HepG2 (cell line): Measurements from ENCODE around the gene RASSF8. TPM values are rescaled to one million over a fixed set of nuclear protein-coding genes. Genes with fewer than 3 reads are reported as not detected.

Source experiments
- ATAC-seq: fragments of 200-7000 bp; cut with Tn5 transposase; 3 replicates; pipeline ENCODE4 v1.9.1; 2020; ENCODE audit warnings: mild to moderate bottlenecking, moderate library complexity
- BruUV-seq: library from RNA; stranded (reverse); fragments of 400-500 nt; replicated peaks from 2 replicates; lab custom pipeline; 2021; lab: Mats Ljungman, UMichigan
- CTCF ChIA-PET: fragments of 300-600 bp; formaldehyde crosslinking; extraction: SDS; loops from one replicate; lab custom pipeline; 2021; ENCODE audit warnings: low total read pairs, inconsistent platforms, low intra/inter-chr PET ratio; lab: Yijun Ruan, JAX
- POLR2A ChIA-PET: fragments of 350-600 bp; sonication (Branson Sonifier 250); formaldehyde crosslinking; loops from one replicate; lab custom pipeline; 2020; ENCODE audit warnings: antibody characterized with exemption, inconsistent platforms; lab: Yijun Ruan, JAX
- DNase-seq: peaks from one replicate; pipeline ENCODE4 v3.0.0-alpha.2; 2015; ENCODE audit warnings: low spot score
- FAIRE-seq: peaks from 3 replicates; lab custom pipeline; 2011; peaks lifted over from hg19 to GRCh38; lab: Jason Lieb, UNC
- H2AFZ ChIP-seq: one replicate; pipeline ENCODE4 v1.6.1; 2011; ENCODE audit warnings: low read length, inconsistent platforms
- H3K27ac ChIP-seq: fragments of 300-600 bp; 3 replicates; pipeline ENCODE4 v1.8.0; 2011; ENCODE audit warnings: mixed run types, mild to moderate bottlenecking, mixed read lengths, low read length, inconsistent platforms; ENCODE audit not compliant: insufficient read depth; ENCODE audit errors: extremely low read length
- H3K27me3 ChIP-seq, 2 experiments: fragments of 200-600 bp in 1 of 2; 2 replicates in 1 of 2; 3 replicates in 1 of 2; pipeline versions ENCODE4 v1.6.0 to v1.8.0; 2011; ENCODE audit warnings: low read length in 2 of 2, mild to moderate bottlenecking in 2 of 2, moderate library complexity in 2 of 2, inconsistent platforms in 1 of 2; ENCODE audit not compliant: insufficient read depth in 2 of 2, control insufficient read depth in 1 of 2
- H3K36me3 ChIP-seq, 2 experiments: fragments of 200-600 bp in 1 of 2; replicated peaks in 1 of 2; 2 replicates in 1 of 2; 3 replicates in 1 of 2; pipeline versions ENCODE4 v1.5.1 to v1.8.0; 2011; ENCODE audit warnings: low read length in 2 of 2, inconsistent platforms in 1 of 2; ENCODE audit not compliant: insufficient read depth in 2 of 2, control insufficient read depth in 1 of 2
- H3K4me1 ChIP-seq: 2 replicates; pipeline ENCODE4 v1.5.1; 2012; ENCODE audit warnings: low read length, inconsistent platforms; ENCODE audit not compliant: insufficient read depth
- H3K4me2 ChIP-seq: 2 replicates; pipeline ENCODE4 v1.6.0; 2011; ENCODE audit warnings: low read depth, low read length, inconsistent platforms
- H3K4me3 ChIP-seq, 3 experiments: fragments of 200-600 bp in 1 of 3; sonication (generic), shearing (Covaris generic) in 1 of 3; replicated peaks in 1 of 3; 2 replicates each; pipeline ENCODE4 v1.5.1; 2011 to 2016; ENCODE audit warnings: low read length in 3 of 3, inconsistent platforms in 2 of 3, low read depth in 2 of 3, mild to moderate bottlenecking in 2 of 3, control low read depth in 1 of 3, mixed read lengths in 1 of 3; ENCODE audit not compliant: insufficient read depth in 1 of 3
- H3K79me2 ChIP-seq: one replicate; pipeline ENCODE4 v1.6.1; 2011; ENCODE audit warnings: low read length, inconsistent platforms; ENCODE audit not compliant: insufficient read depth
- H3K9ac ChIP-seq: 2 replicates; pipeline ENCODE4 v1.6.0; 2011; ENCODE audit warnings: mild to moderate bottlenecking, low read depth, low read length, inconsistent platforms; ENCODE audit not compliant: insufficient read depth
- H3K9me3 ChIP-seq: 2 replicates; pipeline ENCODE4 v1.5.1; 2012; ENCODE audit warnings: mild to moderate bottlenecking, low read length
- H4K20me1 ChIP-seq: 2 replicates; pipeline ENCODE4 v1.6.0; 2011; ENCODE audit warnings: inconsistent platforms, mild to moderate bottlenecking, low read length, moderate library complexity; ENCODE audit not compliant: insufficient read depth
- AHR ChIP-seq: IDR thresholded peaks from 2 replicates; pipeline ENCODE4 v1.6.1; 2018; ENCODE audit warnings: missing genetic modification reagents, missing compliant biosample characterization
- ATF7-NPFF ChIP-seq: sonication (generic); formaldehyde crosslinking; IDR thresholded peaks from 2 replicates; pipeline ENCODE4 v1.8.1; 2023; ENCODE audit warnings: mild to moderate bottlenecking, low read depth, missing genetic modification reagents, moderate library complexity
- BORCS8-MEF2B ChIP-seq: sonication (generic); formaldehyde crosslinking; IDR thresholded peaks from 2 replicates; pipeline ENCODE4 v1.8.0; 2022; ENCODE audit warnings: mild to moderate bottlenecking, missing genetic modification reagents
- PBX3 ChIP-seq: sonication (generic); formaldehyde crosslinking; IDR thresholded peaks from 2 replicates; pipeline ENCODE4 v1.8.1; 2023; ENCODE audit warnings: missing genetic modification reagents, inconsistent platforms, borderline replicate concordance
- SIX1 ChIP-seq: sonication (generic); formaldehyde crosslinking; IDR thresholded peaks from 2 replicates; pipeline ENCODE4 v1.4.0; 2020; ENCODE audit warnings: missing genetic modification reagents, borderline replicate concordance
- SNAPC5 ChIP-seq: sonication (generic); formaldehyde crosslinking; IDR thresholded peaks from 2 replicates; pipeline ENCODE4 v1.8.1; 2023; ENCODE audit warnings: mild to moderate bottlenecking, missing genetic modification reagents, borderline replicate concordance
- SYNCRIP ChIP-seq: fragments of 200-400 bp; formaldehyde crosslinking; IDR thresholded peaks from 2 replicates; pipeline ENCODE4 v1.6.1; 2018; ENCODE audit warnings: mild to moderate bottlenecking, low read depth, low read length; ENCODE audit not compliant: insufficient read depth
- TIGD3 ChIP-seq: sonication (generic); formaldehyde crosslinking; IDR thresholded peaks from 2 replicates; pipeline ENCODE4 v1.5.1; 2020; ENCODE audit warnings: mild to moderate bottlenecking, missing genetic modification reagents, borderline replicate concordance
- U2AF2 ChIP-seq: fragments of 200-400 bp; formaldehyde crosslinking; IDR thresholded peaks from 2 replicates; pipeline ENCODE4 v1.6.1; 2017; ENCODE audit warnings: low read depth, mild to moderate bottlenecking, low read length
- ZBTB3 ChIP-seq: sonication (generic); formaldehyde crosslinking; IDR thresholded peaks from 2 replicates; pipeline ENCODE4 v1.4.0; 2020; ENCODE audit warnings: low read depth, mild to moderate bottlenecking, moderate library complexity, missing genetic modification reagents, borderline replicate concordance
- ZNF10 ChIP-seq: sonication (generic); formaldehyde crosslinking; IDR thresholded peaks from 2 replicates; pipeline ENCODE4 v1.4.0; 2020; ENCODE audit warnings: mild to moderate bottlenecking, low read depth, missing genetic modification reagents, borderline replicate concordance
- ZNF230 ChIP-seq: sonication (generic); formaldehyde crosslinking; IDR thresholded peaks from 2 replicates; pipeline ENCODE4 v1.4.0; 2020; ENCODE audit warnings: mild to moderate bottlenecking, missing genetic modification reagents
- ZNF33A ChIP-seq: sonication (generic); formaldehyde crosslinking; IDR thresholded peaks from 2 replicates; pipeline ENCODE4 v1.5.1; 2020; ENCODE audit warnings: missing genetic modification reagents, mild to moderate bottlenecking, moderate library complexity, borderline replicate concordance
- ZNF770 ChIP-seq: sonication (generic); formaldehyde crosslinking; IDR thresholded peaks from 2 replicates; pipeline ENCODE4 v1.5.0; 2020; ENCODE audit warnings: mild to moderate bottlenecking, missing genetic modification reagents
- WGBS: methylation state at CpG from one replicate; pipeline ENCODE4 v1.1.6; 2017; ENCODE audit warnings: low lambda C conversion rate; 5-methylcytosine and 5-hydroxymethylcytosine counted together
- in situ Hi-C: cut with HindIII; loops from 2 replicates; pipeline ENCODE4 v1.10.0; 2017; ENCODE audit warnings: low pct_unique_long_range_greater_than_20kb; ENCODE audit not compliant: extremely low pct_ligation_motif_present
- intact Hi-C: fragments of 100-400 bp; cut with micrococcal nuclease; formaldehyde crosslinking; loops from one replicate; pipeline ENCODE4 v1.10.0; 2022; ENCODE audit not compliant: unreplicated experiment
- polyA plus RNA-seq, 8 experiments: library from polyadenylated mRNA; depleted of rRNA in 3 of 8; stranded (reverse) in 7 of 8; unstranded in 1 of 8; fragments of >200 nt; fragmentation: Illumina TruSeq in 4 of 8; extraction: Trizol in 4 of 8; gene quantifications; 2 replicates each; pipeline versions ENCODE4 v1.2.1 to v1.2.3, GENCODE V29; 2011 to 2016; ENCODE audit warnings: low read depth in 4 of 8, missing spikeins in 1 of 8, mixed read lengths in 1 of 8; ENCODE audit not compliant: insufficient read depth in 1 of 8
- total RNA-seq, 5 experiments: library from RNA; depleted of rRNA; stranded (reverse); fragments of >200 nt; fragmentation: Illumina TruSeq; extraction: Trizol; gene quantifications; 2 replicates each; pipeline ENCODE4 v1.2.3, GENCODE V29; 2016; ENCODE audit warnings: low read depth in 1 of 5

The RASSF8 gene
- total and polyA plus RNA-seq, 2 of the 13 experiments (the other 11 are each of a cell fraction or from before 2014, with no cell fraction given): 0.82 to 9.2 TPM

GRCh38 chr12:26003065-26003464 is 44.6 kb downstream of the RASSF8 start:
- H3K4me2 ChIP-seq: no peak overlapping the region
- intact Hi-C loops: no loop called here
- 13% methylated on average over 1 of the region's 1 CpG for WGBS
- ATAC-seq: no peak
- no peak overlapping the region for H3K27ac ChIP-seq
- no peaks in the 10 kb centered on the region for H3K27me3 ChIP-seq
- H3K79me2 ChIP-seq: no peaks in the 10 kb centered on the region
- no peak for FAIRE-seq
- H4K20me1 ChIP-seq: no peaks in the 10 kb centered on the region
- ChIA-PET POLR2A (no interaction called here), CTCF (no interaction called here)
- H3K4me1 ChIP-seq: no peaks in the 10 kb centered on the region
- H3K9me3 ChIP-seq: no peaks in the 10 kb centered on the region
- no peak overlapping the region for H3K4me3 ChIP-seq
- no peaks in the 10 kb centered on the region for H3K36me3 ChIP-seq
- no peak overlapping the region for H2AFZ ChIP-seq
- H3K9ac ChIP-seq: no peak overlapping the region
- TF ChIP-seq ATF7-NPFF (CRISPR knock-in tag): no peak
- TF ChIP-seq ZNF10 (CRISPR knock-in tag): no peak
- no peak for TF ChIP-seq U2AF2
- TF ChIP-seq PBX3 (CRISPR knock-in tag): no peak
- no peak for TF ChIP-seq AHR (CRISPR knock-in tag)
- BruUV-seq: no TSS peak
- DNase-seq: no peak
- in situ Hi-C loops: no loop called here

- Histone ChIP-seq H3K9ac (no peak overlapping the region), H3K27me3 (no peaks in the 10 kb centered on the region), H4K20me1 (no peaks in the 10 kb centered on the region), H2AFZ (no peak overlapping the region), H3K27ac (no peak overlapping the region), H3K9me3 (no peaks in the 10 kb centered on the region), H3K36me3 (no peaks in the 10 kb centered on the region), H3K4me1 (no peaks in the 10 kb centered on the region), H3K79me2 (no peaks in the 10 kb centered on the region), H3K4me2 (no peak overlapping the region), H3K4me3 (no peak overlapping the region)
- in situ Hi-C loops (no loop called here), intact Hi-C loops (no loop called here)
- ChIA-PET POLR2A (no interaction called here), CTCF (no interaction called here)
- ATAC-seq: no peak
- no peak for DNase-seq
- FAIRE-seq: no peak
- no TSS peak for BruUV-seq
- 6% methylated on average over 1 of the region's 1 CpG for WGBS
- TF ChIP-seq BORCS8-MEF2B (CRISPR knock-in tag) (no peak), SNAPC5 (CRISPR knock-in tag) (no peak), ZBTB3 (CRISPR knock-in tag) (no peak), SIX1 (CRISPR knock-in tag) (no peak), SYNCRIP (no peak), ZNF770 (no peak), TIGD3 (no peak), ZNF33A (CRISPR knock-in tag) (no peak), ZNF230 (CRISPR knock-in tag) (no peak)
Observed at GRCh38 chr12:26007566-26007965, 49.1 kb downstream of the RASSF8 start.
